ENCODE data around the gene L3MBTL4. TPM values are rescaled to one million over a fixed set of nuclear protein-coding genes. Genes with fewer than 3 reads are reported as not detected.
"Not testable (repeated sequence)": the region's sequence is repeated elsewhere in the genome, so short reads cannot be mapped to it uniquely, and the experiment has no call there.

Gene L3MBTL4
- polyA plus RNA-seq, 3 donors = 4.6 to 7.3 (median 6.3) TPM

GRCh38 chr18:6411382-6411781 lies 3.3 kb downstream of the L3MBTL4 start:
- no peak for DNase-seq (ENCODE audit: extremely low read depth in 1 of 11, low read depth in 9 of 11, low spot score in 4 of 11)

DNA sequence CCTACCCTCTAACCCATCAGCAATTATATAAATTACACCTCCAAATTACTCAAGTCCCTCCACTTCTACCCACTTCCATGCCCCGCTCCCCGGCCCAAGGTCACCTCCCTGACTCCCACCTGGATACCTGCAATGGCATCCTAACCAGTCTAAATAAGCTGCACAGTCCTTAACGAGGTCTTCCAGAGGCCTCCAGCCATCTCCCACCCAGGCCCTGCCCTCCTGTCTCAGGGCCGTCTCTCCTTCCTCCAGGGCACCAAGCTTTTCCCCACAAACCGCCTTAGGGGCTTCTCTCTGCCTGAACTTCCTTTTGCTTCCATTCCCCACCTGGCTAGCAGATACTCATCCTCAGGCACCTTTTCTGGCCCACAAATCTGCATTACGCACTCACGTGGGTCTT lies 4.8 kb downstream of the L3MBTL4 start:
- DNase-seq (ENCODE audit: extremely low read depth in 1 of 11, low read depth in 9 of 11, low spot score in 4 of 11) = no peak

DNA sequence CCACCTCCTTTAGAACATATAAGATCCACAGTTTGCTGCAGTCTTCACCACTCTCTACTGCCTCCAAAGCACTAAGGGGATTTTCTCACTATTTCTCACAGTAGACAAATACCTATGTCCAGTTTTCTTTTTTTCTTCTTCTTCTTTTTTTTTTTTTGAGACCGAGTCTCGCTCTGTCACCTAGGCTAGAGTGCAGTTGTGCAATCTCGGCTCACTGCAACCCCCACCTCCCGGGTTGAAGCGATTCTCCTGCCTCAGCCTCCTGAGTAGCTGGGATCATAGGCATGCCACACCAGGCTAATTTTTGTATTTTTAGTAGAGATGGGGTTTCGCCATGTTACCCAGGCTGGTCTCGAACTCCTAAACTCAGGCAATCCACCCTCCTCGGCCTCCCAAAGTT lies 6.2 kb downstream of the L3MBTL4 start:
- not testable (repeated sequence) for DNase-seq (ENCODE audit: extremely low read depth in 1 of 11, low read depth in 9 of 11, low spot score in 4 of 11)

GRCh38 chr18:6406910-6407470 lies 7.7 kb downstream of the L3MBTL4 start:
- no peak for DNase-seq (ENCODE audit: extremely low read depth in 1 of 11, low read depth in 9 of 11, low spot score in 4 of 11)

DNA sequence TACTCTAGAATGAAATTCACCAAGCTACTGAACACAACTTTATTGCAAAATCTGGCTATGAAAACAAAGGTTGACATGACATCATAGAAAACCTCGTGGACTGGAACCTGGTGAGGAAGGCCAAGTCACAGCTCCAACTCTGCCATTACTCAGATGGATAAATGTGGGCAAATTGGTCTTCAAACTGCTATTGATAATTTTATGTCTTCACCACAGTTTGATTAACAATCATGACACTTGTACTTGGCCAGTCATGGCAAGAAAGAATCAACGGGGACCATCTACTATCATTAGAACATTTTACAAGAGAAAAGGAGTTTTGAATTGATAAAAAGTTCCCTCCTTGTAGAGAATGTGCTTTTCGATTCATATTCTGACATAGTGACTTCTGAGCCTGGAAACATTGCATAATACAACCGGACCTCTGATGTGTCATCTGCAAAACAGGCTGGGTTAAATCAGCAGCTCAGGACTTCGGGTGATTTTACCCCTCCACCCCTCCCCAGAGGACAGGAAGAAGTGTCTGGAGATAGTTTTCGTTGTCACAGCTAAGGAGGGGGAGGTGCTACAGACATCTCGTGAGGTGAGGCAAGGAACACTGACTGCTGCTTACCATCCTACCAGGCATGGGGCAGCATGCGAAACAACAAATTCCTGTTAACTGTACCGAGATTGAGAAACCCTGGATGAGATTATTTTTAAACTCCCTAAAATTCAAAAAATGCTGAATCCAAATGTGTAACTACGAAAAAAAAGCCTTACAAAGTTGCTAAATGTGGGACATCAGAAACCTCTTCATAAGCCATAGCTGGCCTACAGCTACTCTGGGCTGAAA lies 8.4 kb downstream of the L3MBTL4 start:
- no peak for DNase-seq (ENCODE audit: extremely low read depth in 1 of 11, low read depth in 9 of 11, low spot score in 4 of 11)

GRCh38 chr18:6405237-6406074 lies 9.3 kb downstream of the L3MBTL4 start:
- no peak for DNase-seq (ENCODE audit: extremely low read depth in 1 of 11, low read depth in 9 of 11, low spot score in 4 of 11)

DNA sequence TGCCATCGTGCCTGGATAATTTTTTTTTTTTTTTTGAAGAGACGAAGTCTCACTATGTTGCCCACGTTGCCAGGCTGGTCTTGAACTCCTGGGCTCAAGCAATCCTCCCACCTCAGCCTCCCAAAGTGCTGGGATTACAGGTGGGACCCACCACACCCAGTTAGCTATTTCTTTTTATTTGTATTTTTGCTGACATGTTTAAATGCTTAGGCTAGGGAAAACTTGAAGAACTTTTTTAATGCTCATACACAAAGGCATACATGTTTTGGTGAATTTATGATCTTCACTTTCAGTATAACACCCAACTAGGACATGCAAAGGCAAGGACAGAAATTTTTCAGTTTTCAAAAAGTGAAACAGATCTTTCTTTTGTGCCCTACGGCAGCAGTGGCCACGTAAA lies 9.9 kb downstream of the L3MBTL4 start:
- DNase-seq (ENCODE audit: extremely low read depth in 1 of 11, low read depth in 9 of 11, low spot score in 4 of 11) = no peak

- no peak for DNase-seq (ENCODE audit: extremely low read depth in 1 of 11, low read depth in 9 of 11, low spot score in 4 of 11)
Measured at GRCh38 chr18:6401687-6402086, 13.0 kb downstream of the L3MBTL4 start.

DNA sequence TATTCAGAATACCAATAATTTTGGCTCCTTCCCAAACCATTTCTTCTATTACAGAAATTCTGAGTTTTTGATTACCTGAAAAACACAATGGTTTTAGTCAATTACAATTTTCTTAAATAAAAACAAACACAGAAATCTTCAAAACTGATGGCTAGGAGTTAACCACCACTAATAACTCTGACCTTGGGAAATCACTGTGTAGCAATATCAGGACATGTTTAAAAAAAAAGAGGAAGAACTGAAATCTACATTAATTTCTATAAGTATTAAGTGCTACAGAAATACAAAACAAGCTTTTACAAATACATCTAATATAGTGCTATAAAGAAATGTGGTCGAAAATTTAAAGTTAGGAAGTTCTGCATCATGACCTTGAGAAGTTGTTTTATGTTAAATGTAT lies 14.9 kb downstream of the L3MBTL4 start:
- no peak for DNase-seq (ENCODE audit: extremely low read depth in 1 of 11, low read depth in 9 of 11, low spot score in 4 of 11)

DNA sequence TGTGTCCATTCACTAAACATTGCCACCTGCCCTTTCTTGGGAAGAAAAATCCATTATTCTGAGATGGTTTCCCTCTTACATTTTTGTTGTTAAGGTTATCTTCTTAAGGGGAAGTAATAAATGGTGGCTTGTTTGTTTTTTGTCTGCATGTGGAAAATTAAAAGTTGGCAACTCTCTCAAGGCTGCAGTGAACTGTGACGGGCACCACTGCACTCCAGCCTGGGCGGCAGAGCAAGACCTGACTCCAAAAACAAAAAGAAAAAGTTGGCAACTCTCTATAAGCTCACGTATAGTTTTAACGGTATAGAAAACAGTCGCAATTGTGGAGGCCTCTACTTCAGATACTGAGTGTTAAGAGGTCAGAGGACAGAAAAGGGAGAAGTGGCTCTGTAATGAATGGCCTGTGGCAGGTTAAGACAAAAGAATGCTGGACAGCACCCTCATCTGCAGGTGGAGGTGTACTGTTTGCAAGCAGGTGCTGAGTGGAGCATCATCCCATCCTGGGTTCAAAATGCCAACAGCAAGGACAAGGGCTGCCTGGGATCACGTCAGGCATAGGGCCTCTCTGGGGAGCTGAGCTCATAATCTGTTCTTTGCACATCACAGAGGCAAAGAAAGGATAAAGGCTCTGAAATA lies 16.7 kb downstream of the L3MBTL4 start:
- no peak for DNase-seq (ENCODE audit: extremely low read depth in 1 of 11, low read depth in 9 of 11, low spot score in 4 of 11)

DNA sequence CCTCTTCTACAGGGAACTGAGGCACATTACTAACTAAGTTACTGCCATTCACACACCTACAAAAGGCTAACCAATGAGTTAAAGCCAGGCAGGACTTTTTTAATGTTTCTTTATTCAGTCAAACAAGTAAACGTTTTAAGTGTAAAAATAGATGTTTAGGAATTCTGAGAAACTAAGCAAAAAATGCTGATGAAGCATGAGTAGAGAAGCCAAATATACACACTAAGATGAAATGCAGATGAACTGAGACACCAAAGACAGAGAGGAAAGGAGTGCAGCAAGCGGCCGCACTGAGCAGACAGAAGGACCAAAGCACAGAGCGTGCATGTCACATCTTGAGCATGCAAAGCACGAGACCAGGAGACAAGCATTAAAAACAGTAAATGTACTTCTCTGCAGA lies 17.9 kb downstream of the L3MBTL4 start:
- DNase-seq (ENCODE audit: extremely low read depth in 1 of 11, low read depth in 9 of 11, low spot score in 4 of 11) = no peak

DNA sequence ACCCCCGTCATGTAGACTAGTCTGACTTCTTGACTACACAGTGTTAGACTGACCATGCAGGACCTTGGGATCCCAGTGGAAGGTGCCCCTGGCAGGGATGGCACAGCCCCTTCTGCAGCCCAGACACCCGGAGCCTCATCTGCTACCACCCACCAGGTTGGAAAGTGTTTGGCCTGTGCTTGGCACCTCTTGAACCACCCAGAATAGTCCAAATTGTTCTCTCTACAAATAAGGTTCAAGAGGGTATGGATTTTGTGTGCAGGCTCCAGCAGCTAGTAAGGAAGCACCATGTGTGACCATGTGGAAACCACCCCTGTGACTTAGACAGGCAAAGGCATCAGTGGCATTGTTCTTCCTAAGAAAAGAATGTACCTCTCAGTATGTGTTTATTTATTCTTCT lies 18.4 kb downstream of the L3MBTL4 start:
- DNase-seq (ENCODE audit: extremely low read depth in 1 of 11, low read depth in 9 of 11, low spot score in 4 of 11) = no peak

- no peak for DNase-seq (ENCODE audit: extremely low read depth in 1 of 11, low read depth in 9 of 11, low spot score in 4 of 11)
Measured at GRCh38 chr18:6389005-6389404, 25.7 kb downstream of the L3MBTL4 start.

GRCh38 chr18:6382963-6383362 lies 31.7 kb downstream of the L3MBTL4 start:
- DNase-seq (ENCODE audit: extremely low read depth in 1 of 11, low read depth in 9 of 11, low spot score in 4 of 11) = peak in 7 of 11 donors; percentile 22 to 65 (median 51)

DNA sequence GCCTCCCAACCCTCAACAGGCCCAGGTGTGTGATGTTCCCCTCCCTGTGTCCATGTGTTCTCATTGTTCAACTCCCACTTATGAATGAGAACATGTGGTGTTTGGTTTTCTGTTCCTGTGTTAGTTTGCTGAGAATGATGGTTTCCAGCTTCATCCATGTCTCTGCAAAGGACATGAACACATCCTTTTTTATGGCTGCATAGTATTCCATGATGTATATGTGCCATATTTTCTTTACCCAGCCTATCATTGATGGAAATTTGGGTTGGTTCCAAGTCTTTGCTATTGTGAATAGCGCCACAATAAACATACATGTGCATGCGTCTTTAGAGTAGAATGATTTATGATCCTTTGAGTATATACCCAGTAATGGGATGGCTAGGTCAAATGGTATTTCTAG lies 37.2 kb downstream of the L3MBTL4 start:
- not testable (repeated sequence) for DNase-seq (ENCODE audit: extremely low read depth in 1 of 11, low read depth in 9 of 11, low spot score in 4 of 11)

DNA sequence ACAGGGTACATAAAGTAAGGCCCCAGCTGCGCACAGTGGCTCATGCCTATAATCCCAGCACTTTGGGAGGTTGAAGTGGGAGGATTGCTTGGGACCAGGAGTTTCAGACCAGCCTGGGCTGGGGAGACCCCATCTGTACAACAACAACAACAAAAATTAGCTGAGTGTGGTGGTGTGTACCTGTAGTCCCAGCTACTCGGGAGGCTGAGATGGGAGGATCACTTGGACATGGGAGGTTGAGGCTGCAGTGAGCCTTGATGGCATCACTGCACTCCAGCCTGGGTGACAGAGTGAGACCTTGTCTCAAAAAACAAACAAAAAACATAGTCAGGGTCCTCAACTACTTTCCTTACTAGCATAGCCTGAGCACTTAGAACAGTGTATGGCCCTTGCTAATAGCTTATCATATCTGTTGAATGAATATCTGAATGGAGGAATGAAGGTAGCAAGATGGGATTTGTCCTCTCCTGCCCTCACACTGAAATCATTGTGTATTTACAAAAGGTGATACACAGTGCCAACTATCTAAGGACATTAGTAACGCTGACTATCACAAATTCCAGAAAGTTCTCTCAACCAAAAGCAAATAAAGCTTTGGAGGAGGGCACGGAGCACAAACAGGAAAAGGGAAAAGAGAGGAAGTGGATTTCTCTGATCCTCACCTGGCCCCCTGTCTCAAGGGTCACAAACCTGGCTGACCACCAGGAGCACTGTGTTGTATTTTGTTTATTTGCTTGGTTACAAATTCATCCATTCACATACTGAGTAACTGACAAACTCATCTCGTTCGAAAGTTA lies 38.1 kb downstream of the L3MBTL4 start:
- no peak for DNase-seq (ENCODE audit: extremely low read depth in 1 of 11, low read depth in 9 of 11, low spot score in 4 of 11)

GRCh38 chr18:6374935-6375529 lies 39.7 kb downstream of the L3MBTL4 start:
- no peak for DNase-seq (ENCODE audit: extremely low read depth in 1 of 11, low read depth in 9 of 11, low spot score in 4 of 11)

- no peak for DNase-seq (ENCODE audit: extremely low read depth in 1 of 11, low read depth in 9 of 11, low spot score in 4 of 11)
Measured at GRCh38 chr18:6374340-6374739, 40.4 kb downstream of the L3MBTL4 start.

All from renal cortex interstitium (tissue), 11 donors.